ENCODE data around the gene MUL1.

Gene MUL1

GRCh38 chr1:20493309-20493708, 14.6 kb downstream of the MUL1 start:
- TF ChIP-seq, protein P1, sequence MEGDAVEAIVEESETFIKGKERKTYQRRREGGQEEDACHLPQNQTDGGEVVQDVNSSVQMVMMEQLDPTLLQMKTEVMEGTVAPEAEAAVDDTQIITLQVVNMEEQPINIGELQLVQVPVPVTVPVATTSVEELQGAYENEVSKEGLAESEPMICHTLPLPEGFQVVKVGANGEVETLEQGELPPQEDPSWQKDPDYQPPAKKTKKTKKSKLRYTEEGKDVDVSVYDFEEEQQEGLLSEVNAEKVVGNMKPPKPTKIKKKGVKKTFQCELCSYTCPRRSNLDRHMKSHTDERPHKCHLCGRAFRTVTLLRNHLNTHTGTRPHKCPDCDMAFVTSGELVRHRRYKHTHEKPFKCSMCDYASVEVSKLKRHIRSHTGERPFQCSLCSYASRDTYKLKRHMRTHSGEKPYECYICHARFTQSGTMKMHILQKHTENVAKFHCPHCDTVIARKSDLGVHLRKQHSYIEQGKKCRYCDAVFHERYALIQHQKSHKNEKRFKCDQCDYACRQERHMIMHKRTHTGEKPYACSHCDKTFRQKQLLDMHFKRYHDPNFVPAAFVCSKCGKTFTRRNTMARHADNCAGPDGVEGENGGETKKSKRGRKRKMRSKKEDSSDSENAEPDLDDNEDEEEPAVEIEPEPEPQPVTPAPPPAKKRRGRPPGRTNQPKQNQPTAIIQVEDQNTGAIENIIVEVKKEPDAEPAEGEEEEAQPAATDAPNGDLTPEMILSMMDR (IDR thresholded peaks at IDR 0.05; ENCODE audit: insufficient read depth, low read depth, low read length, missing control alignments), result no peak
- no peak for DNase-seq (ENCODE audit: low read depth)
- no peak overlapping the region for H3K4me3 ChIP-seq (ENCODE audit: low read depth, low read length)

DNA sequence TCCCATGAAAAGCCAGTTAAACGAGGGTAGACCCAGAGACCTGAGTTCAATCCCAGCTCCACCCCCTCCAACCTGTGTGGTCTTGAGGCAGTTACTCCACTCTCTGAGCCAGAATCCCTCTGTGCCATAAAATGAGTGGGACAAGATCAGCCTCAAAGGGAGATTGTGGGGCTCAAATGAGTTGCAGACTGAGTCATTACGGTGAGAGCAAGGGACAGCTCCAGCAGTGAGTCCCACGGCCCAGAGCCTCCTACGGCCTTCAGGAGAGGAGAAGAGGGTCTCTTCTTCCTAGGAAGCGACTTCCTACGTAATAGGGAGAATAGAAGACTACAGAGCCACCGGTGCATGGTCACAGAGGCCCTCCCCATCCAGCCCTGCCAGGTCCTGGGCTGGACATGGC, 15.2 kb downstream of the MUL1 start:
- TF ChIP-seq, protein P1 (IDR thresholded peaks at IDR 0.05; ENCODE audit: insufficient read depth, low read depth, low read length, missing control alignments), result no peak
- no peak for DNase-seq (ENCODE audit: low read depth)

GRCh38 chr1:20491866-20492265, 16.1 kb downstream of the MUL1 start:
- DNase-seq (ENCODE audit: low read depth), result no peak
- H3K4me3 ChIP-seq (ENCODE audit: low read depth, low read length), result no peak overlapping the region
- TF ChIP-seq, protein P1 (IDR thresholded peaks at IDR 0.05; ENCODE audit: insufficient read depth, low read depth, low read length, missing control alignments), result no peak

More for the DNA sequence above, 15.2 kb downstream of the MUL1 start:
- no peak overlapping the region for H3K4me3 ChIP-seq (ENCODE audit: low read depth, low read length)

GRCh38 chr1:20491178-20491577, 16.8 kb downstream of the MUL1 start:
- TF ChIP-seq, protein P1 (IDR thresholded peaks at IDR 0.05; ENCODE audit: insufficient read depth, low read depth, low read length, missing control alignments), result no peak
- H3K4me3 ChIP-seq (ENCODE audit: low read depth, low read length), result no peak overlapping the region
- no peak for DNase-seq (ENCODE audit: low read depth)

GRCh38 chr1:20487236-20487590, 20.7 kb downstream of the MUL1 start:
- TF ChIP-seq, protein P1 (IDR thresholded peaks at IDR 0.05; ENCODE audit: insufficient read depth, low read depth, low read length, missing control alignments), result no peak
- DNase-seq (ENCODE audit: low read depth), result no peak
- H3K4me3 ChIP-seq (ENCODE audit: low read depth, low read length), result no peak overlapping the region

- TF ChIP-seq, protein P1 (IDR thresholded peaks at IDR 0.05; ENCODE audit: insufficient read depth, low read depth, low read length, missing control alignments), result no peak
- DNase-seq (ENCODE audit: low read depth), result no peak
- no peak overlapping the region for H3K4me3 ChIP-seq (ENCODE audit: low read depth, low read length)
Measured at GRCh38 chr1:20486457-20487235, 21.3 kb downstream of the MUL1 start.
